Fibroblast of lung (primary cell): ENCODE data around the gene TMEM259. TPM values are rescaled to one million over a fixed set of nuclear protein-coding genes. Genes with fewer than 3 reads are reported as not detected.
"Not testable (repeated sequence)": the region's sequence is repeated elsewhere in the genome, so short reads cannot be mapped to it uniquely, and the experiment has no call there.

Experiments used
- DNase-seq, 2 donors: peaks; one replicate each; pipeline versions ENCODE4 v3.0.0 to v3.0.0-alpha.2; 2010; ENCODE audit warnings: low read depth in 2 of 2
- H2AFZ ChIP-seq: 2 replicates; pipeline ENCODE4 v1.5.1; 2012; ENCODE audit warnings: low read length, control low read depth, inconsistent platforms
- H3K27ac ChIP-seq: 2 replicates; pipeline ENCODE4 v1.5.1; 2011; ENCODE audit warnings: low read length, control low read depth; ENCODE audit not compliant: insufficient read depth
- H3K27me3 ChIP-seq: 2 replicates; pipeline ENCODE4 v1.5.1; 2011; ENCODE audit warnings: mild to moderate bottlenecking, low read length; ENCODE audit not compliant: control insufficient read depth, insufficient read depth
- H3K36me3 ChIP-seq: 2 replicates; pipeline ENCODE4 v1.5.1; 2011; ENCODE audit warnings: low read length; ENCODE audit not compliant: control insufficient read depth, insufficient read depth
- H3K4me1 ChIP-seq: 2 replicates; pipeline ENCODE4 v1.5.1; 2011; ENCODE audit warnings: low read length; ENCODE audit not compliant: control insufficient read depth, insufficient read depth; ENCODE audit errors: extremely low read depth
- H3K4me2 ChIP-seq: 2 replicates; pipeline ENCODE4 v1.5.1; 2011; ENCODE audit warnings: low read length, control low read depth; ENCODE audit not compliant: insufficient read depth; ENCODE audit errors: extremely low read depth
- H3K4me3 ChIP-seq, 4 experiments: fragments of 200-600 bp in 1 of 4; sonication (generic) in 1 of 4; replicated peaks in 1 of 4; 2 replicates each; pipeline ENCODE4 v1.5.1; 2011 to 2016; ENCODE audit warnings: low read length in 4 of 4, low read depth in 3 of 4, mild to moderate bottlenecking in 3 of 4, control low read depth in 2 of 4, inconsistent platforms in 1 of 4, mixed read lengths in 1 of 4; ENCODE audit not compliant: insufficient read depth in 1 of 4; ENCODE audit errors: control extremely low read depth in 1 of 4
- H3K79me2 ChIP-seq: 2 replicates; pipeline ENCODE4 v1.5.1; 2012; ENCODE audit warnings: mild to moderate bottlenecking, low read length, inconsistent platforms; ENCODE audit not compliant: control insufficient read depth, insufficient read depth
- H3K9ac ChIP-seq: 2 replicates; pipeline ENCODE4 v1.5.1; 2011; ENCODE audit warnings: mild to moderate bottlenecking, low read length, control low read depth; ENCODE audit not compliant: insufficient read depth
- H3K9me3 ChIP-seq: 2 replicates; pipeline ENCODE4 v1.5.1; 2012; ENCODE audit warnings: low read depth, low read length; ENCODE audit not compliant: control insufficient read depth, insufficient read depth
- H4K20me1 ChIP-seq: 2 replicates; pipeline ENCODE4 v1.5.1; 2011; ENCODE audit warnings: low read length; ENCODE audit not compliant: control insufficient read depth, insufficient read depth; ENCODE audit errors: extremely low read depth
- EZH2 ChIP-seq: IDR thresholded peaks from 2 replicates; pipeline ENCODE4 v1.5.1; 2012; ENCODE audit warnings: low read length, control low read depth, mild to moderate bottlenecking; ENCODE audit errors: missing control alignments
- polyA plus RNA-seq, 2 donors: library from polyadenylated mRNA; depleted of rRNA in 1 of 2; stranded (reverse) in 1 of 2; unstranded in 1 of 2; fragments of >200 nt; gene quantifications; 2 replicates each; pipeline ENCODE4 v1.2.1, GENCODE V29; 2011 to 2012; ENCODE audit warnings: missing spikeins in 1 of 2
- total RNA-seq: library from RNA; depleted of rRNA; stranded (reverse); fragments of >200 nt; gene quantifications from 2 replicates; pipeline ENCODE4 v1.2.1, GENCODE V29; 2014
- TF ChIP-seq, protein P1 (sequence below), 2 donors: IDR thresholded peaks in 1 of 2; conservative IDR thresholded peaks in 1 of 2; 1 replicate in 1 of 2; 2 replicates in 1 of 2; pipeline ENCODE4 v1.5.1; 2011 to 2012; ENCODE audit warnings: low read length in 2 of 2, control low read depth in 1 of 2, inconsistent platforms in 1 of 2, low read depth in 1 of 2, mild to moderate bottlenecking in 1 of 2

The TMEM259 gene
- total and polyA plus RNA-seq, 2 donors (not counting 1 experiment from before 2014, with no cell fraction given): 57.8 to 67.1 TPM

DNA sequence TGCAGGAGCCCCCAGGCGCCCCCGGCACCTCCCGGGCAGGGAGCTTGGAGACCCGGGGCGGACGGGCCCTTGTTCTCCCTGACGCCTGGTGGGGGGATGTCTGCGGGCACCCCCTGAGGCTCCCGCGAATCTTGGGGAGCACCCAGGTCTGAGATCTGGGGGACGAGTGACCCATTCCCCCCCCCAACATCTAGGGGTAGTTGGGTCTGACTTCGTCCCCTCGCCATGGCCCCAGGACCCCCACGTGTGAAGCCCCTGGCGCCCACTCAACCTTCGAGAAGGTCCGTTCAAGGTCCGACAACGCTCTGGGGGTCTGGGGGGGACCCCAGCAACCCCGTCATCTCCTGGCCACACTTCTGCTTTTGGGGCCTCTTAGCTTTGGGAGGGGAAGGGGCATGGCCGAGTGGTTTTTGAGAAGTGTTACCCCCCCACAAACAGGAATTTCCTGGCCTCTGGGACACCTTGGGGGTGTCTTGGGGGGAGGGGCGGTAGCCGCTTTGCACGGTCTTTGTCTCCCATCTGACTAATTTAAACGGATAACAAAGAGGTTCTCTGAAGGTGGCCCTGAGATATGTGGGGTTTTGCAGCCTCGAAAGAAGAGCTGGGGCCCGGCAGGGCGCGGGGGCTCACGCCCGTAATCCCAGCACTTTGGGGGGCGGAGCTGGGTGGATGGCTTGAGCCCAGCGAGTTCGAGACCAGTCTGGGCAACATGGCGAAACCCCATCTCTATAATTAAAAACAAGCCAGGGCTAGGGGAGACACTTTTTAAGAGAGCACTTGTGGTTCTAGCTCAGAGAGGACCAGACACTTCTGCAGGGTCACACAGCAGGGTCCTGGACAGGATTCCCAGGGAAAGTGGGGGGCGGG is 6.1 kb upstream of the TMEM259 start:
- H3K27me3 ChIP-seq: no peaks in the 10 kb centered on the region
- peak overlapping the region; percentile 76 to 97 (median 88) for H3K4me3 ChIP-seq
- peaks cover 10% of the 10 kb centered on the region for H3K4me1 ChIP-seq
- TF ChIP-seq, protein P1, sequence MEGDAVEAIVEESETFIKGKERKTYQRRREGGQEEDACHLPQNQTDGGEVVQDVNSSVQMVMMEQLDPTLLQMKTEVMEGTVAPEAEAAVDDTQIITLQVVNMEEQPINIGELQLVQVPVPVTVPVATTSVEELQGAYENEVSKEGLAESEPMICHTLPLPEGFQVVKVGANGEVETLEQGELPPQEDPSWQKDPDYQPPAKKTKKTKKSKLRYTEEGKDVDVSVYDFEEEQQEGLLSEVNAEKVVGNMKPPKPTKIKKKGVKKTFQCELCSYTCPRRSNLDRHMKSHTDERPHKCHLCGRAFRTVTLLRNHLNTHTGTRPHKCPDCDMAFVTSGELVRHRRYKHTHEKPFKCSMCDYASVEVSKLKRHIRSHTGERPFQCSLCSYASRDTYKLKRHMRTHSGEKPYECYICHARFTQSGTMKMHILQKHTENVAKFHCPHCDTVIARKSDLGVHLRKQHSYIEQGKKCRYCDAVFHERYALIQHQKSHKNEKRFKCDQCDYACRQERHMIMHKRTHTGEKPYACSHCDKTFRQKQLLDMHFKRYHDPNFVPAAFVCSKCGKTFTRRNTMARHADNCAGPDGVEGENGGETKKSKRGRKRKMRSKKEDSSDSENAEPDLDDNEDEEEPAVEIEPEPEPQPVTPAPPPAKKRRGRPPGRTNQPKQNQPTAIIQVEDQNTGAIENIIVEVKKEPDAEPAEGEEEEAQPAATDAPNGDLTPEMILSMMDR (conservative IDR thresholded peaks at IDR 0.05 in 1 of 2, IDR thresholded peaks at IDR 0.05 in 1 of 2; ENCODE audit: low read depth in 1 of 2, low read length in 2 of 2): no peak
- no peak for TF ChIP-seq EZH2
- no peaks in the 10 kb centered on the region for H4K20me1 ChIP-seq
- DNase-seq: no peak
- H3K27ac ChIP-seq: peak overlapping the region; percentile 95
- H3K9ac ChIP-seq: peak overlapping the region; percentile 76
- H3K36me3 ChIP-seq: peaks cover 10% of the 10 kb centered on the region
- H3K9me3 ChIP-seq: no peaks in the 10 kb centered on the region
- H3K79me2 ChIP-seq: peaks cover 45% of the 10 kb centered on the region
- peak overlapping the region; percentile 93 for H3K4me2 ChIP-seq
- H2AFZ ChIP-seq: no peak overlapping the region

- H4K20me1 ChIP-seq: no peaks in the 10 kb centered on the region
- no peaks in the 10 kb centered on the region for H3K9me3 ChIP-seq
- H3K9ac ChIP-seq: peak within 1 kb of the TSS; percentile 76
- peaks cover 44% of the 10 kb centered on the region for H3K79me2 ChIP-seq
- TF ChIP-seq, protein P1 (conservative IDR thresholded peaks at IDR 0.05 in 1 of 2, IDR thresholded peaks at IDR 0.05 in 1 of 2; ENCODE audit: low read depth in 1 of 2, low read length in 2 of 2): no peak
- TF ChIP-seq EZH2: no peak
- peak within 1 kb of the TSS; percentile 93 for H3K4me2 ChIP-seq
- H3K4me1 ChIP-seq: peaks cover 10% of the 10 kb centered on the region
- H3K4me3 ChIP-seq: peak within 1 kb of the TSS; percentile 76 to 97 (median 88)
- H2AFZ ChIP-seq: no peak within 1 kb of the TSS
- peak; percentile 77 for DNase-seq
- peak within 1 kb of the TSS; percentile 95 for H3K27ac ChIP-seq
- H3K36me3 ChIP-seq: peaks cover 10% of the 10 kb centered on the region
- H3K27me3 ChIP-seq: no peaks in the 10 kb centered on the region
Observed at GRCh38 chr19:1025960-1026782, 5.2 kb upstream of the TMEM259 start, which contains the start of gene CNN2. TSS of gene CNN2 (plus strand) at chr19:1026608. CDS start at chr19:1026662, 54 bp downstream.

DNA sequence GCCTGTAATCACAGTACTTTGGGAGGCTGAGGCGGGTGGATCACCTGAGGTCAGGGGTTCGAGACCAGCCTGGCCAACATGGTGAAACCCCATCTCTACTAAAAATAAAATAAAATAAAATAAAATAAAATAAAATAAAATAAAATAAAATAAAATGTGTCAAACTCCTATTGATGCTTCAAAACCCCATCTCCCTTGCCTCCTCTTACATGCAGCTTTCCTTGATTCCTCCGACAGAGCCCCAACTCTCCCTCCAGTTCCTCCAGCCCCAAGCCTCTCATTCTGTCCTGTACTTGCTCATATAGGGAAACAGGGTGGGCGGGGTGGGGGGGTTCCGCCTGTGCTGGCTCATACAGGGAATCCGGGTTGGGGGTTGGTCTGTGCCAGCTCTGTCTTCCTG is 4.2 kb upstream of the TMEM259 start:
- H3K9ac ChIP-seq, H3K27me3 ChIP-seq, H3K4me3 ChIP-seq, DNase-seq, H3K4me2 ChIP-seq, H3K9me3 ChIP-seq, H2AFZ ChIP-seq, H3K36me3 ChIP-seq, H4K20me1 ChIP-seq, H3K27ac ChIP-seq: not testable (repeated sequence)
- Histone ChIP-seq H3K4me1 (peaks cover 10% of the 10 kb centered on the region), H3K79me2 (peaks cover 43% of the 10 kb centered on the region)

DNA sequence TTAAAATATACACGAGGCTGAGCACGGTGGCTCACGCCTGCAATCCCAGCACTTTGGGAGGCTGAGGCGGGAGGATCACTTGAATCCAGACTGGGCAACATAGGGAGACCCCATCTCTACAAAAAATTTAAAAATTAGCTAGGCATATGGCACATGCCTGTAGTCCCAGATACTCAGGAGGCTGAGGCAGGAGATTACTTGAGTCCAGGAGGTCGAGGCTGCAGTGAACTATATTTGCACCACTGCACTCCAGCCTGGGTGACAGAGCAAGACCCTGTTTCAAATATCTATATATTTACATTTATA is 2.9 kb upstream of the TMEM259 start:
- not testable (repeated sequence) for H3K4me3 ChIP-seq, H4K20me1 ChIP-seq, H3K27ac ChIP-seq, H3K4me1 ChIP-seq, H2AFZ ChIP-seq, H3K27me3 ChIP-seq, H3K9me3 ChIP-seq, H3K9ac ChIP-seq, DNase-seq, H3K36me3 ChIP-seq, H3K4me2 ChIP-seq
- H3K79me2 ChIP-seq: peaks cover 43% of the 10 kb centered on the region
